CD4-positive, alpha-beta T cell treated with Interferon gamma for 1 hour (primary cell): ENCODE data around the gene SMTN.
A peak's percentile ranks its signal among the peaks of the same experiment; 100 is the strongest.
"Not testable (repeated sequence)": the region's sequence is repeated elsewhere in the genome, so short reads cannot be mapped to it uniquely, and the experiment has no call there.

ENCODE experiments used
- DNase-seq: peaks from one replicate; pipeline ENCODE4 v3.0.0-alpha.2; 2020

SMTN gene

GRCh38 chr22:31106001-31106571 is 25.0 kb downstream of the SMTN start:
- no peak for DNase-seq

DNA sequence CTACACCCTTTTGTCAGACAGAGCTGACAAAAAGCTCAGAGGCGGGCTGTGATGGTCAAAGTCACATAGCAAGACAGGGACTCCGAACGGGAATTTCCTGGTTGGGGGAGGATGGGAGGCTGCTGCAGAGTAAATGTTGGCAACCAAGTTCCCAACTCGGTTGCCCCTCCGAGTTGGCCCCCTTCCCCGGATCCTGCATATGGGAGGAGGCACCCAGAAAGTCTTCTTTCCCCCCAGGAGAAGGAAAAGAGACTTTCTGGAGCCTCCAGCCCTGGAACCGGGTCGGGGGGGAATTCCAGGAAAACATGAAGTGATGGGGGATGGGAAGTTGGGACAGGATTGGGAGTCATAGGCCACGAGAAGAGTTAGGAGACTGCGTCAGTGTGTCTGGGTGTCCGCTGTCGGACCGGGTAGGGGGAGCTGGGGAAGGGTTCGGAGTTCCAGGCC is 25.6 kb downstream of the SMTN start:
- no peak for DNase-seq

GRCh38 chr22:31107178-31107893 is 26.2 kb downstream of the SMTN start, which contains the start of gene SELENOM:
Gene SELENOM, minus strand, starts transcription at chr22:31107568. Its CDS starts 63 bp downstream, at chr22:31107505.
- peak; percentile 90 for DNase-seq

GRCh38 chr22:31107894-31108218 is 26.7 kb downstream of the SMTN start:
- no peak for DNase-seq

- DNase-seq = not testable (repeated sequence)
Observed at GRCh38 chr22:31112547-31113091, 31.5 kb downstream of the SMTN start.

DNA sequence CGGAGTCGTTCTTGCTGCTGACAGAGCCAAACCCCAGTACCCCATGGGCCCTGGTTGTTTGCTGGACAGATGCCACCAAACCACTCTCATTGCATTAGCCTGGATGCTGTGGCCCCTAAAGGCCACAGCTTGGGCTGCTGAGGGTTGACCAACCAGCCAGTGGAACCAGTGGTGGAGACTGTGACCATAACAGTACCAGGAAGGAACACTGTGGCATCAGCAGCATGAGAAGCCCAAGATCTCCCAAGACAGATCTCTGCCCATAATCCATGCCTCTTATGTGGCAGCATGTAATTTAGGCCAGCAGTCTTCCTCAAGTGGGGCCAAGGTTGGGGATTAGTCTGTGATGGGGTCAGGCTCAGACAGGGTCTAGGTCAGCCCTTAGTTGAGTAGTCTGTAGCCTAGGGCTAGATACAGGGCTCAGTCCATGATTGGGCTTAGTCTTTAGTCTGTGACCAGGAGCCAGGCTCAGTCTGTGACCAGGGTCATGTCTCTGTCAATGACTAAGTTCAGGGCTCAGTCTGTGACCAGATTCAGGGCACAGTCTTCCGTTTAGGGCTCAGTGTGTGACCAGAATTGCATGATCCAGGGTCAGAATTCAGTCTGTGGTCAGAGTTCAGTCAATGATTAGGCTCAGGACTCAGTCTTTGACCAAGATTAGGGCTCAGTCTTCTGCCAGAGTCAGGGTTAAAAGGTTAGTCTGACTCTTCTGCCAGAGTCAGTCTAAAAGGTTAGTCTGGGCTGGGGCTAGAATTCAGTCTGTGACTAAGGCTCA is 37.1 kb downstream of the SMTN start:
- DNase-seq = no peak

DNA sequence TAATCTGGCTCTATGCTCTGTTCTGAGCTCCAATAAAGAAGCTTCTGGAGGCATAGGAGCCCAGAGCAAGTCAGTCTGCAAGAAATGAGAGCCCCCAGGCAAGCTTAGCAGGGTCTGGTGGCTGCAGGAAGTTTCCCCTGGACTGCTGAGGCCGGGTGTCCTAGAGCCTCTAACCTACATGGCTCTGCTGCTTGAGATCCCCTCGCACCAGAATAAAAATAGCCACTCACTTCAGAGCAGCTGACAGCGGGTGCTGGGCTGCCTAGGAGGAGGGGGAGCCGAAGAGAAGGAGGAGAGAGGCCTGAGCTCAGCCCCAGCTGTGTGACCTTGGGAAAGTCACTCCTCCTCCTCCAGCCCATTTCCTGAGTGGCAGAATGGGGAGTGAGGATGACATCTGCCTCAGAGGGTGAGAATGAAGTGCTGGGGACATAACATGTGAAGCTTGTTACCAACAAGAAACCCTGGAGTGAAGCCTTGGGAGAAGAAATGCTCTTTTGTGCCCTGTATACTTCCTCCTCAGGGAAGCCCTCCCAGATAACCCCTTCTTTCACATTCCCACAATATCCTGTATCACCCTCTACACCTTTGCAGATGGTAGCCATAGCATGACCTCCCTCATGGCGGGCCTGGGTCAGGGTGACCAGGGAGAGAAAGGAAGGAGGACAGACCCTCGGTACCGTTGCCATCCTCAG is 38.1 kb downstream of the SMTN start:
- DNase-seq = no peak

DNA sequence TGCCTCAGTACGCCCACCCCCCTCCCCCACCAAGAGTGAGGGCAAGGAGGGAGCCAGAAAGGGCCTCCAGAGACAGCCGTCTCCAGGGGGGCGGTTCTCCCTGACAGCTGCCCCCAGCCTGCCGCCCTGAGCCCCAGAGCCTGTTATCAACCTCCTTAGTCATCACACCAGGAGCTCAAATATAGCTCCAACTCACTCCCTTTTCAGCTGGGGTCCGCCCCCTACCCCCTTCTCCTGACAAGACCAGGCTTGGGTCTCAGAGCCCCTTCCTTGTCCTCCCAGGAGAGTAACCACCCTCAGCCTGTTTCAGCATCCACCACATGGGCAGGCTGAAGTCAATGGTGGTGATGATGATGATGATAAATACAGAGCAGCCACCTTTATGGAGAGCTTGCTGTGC is 39.1 kb downstream of the SMTN start:
- no peak for DNase-seq

- DNase-seq = no peak
Observed at GRCh38 chr22:31120642-31121041, 39.5 kb downstream of the SMTN start.

DNA sequence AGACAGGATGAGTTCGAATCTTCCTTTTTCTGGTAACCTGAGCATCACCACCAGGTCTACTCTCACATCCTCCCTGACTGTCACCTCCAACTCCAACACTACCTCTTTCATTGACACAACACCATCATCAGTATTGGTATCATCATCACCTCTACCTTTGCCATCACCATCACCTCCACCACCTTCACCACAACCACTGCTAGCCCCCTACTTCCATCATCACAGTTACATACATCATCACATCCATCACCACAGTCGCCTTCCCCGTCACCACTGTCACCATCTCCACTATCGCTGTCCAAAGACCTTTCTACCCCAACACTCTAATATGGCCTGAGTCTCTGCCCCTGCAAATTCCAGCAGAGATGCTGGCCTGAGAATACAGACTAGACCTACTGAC is 40.3 kb downstream of the SMTN start:
- DNase-seq = no peak

GRCh38 chr22:31122196-31122531 is 41.0 kb downstream of the SMTN start:
- DNase-seq = no peak

- DNase-seq = no peak
Observed at GRCh38 chr22:31122532-31123291, 41.6 kb downstream of the SMTN start, which contains the start of gene INPP5J. Gene INPP5J, plus strand, starts transcription at chr22:31122966. Its CDS starts 49 bp downstream, at chr22:31123015.

DNA sequence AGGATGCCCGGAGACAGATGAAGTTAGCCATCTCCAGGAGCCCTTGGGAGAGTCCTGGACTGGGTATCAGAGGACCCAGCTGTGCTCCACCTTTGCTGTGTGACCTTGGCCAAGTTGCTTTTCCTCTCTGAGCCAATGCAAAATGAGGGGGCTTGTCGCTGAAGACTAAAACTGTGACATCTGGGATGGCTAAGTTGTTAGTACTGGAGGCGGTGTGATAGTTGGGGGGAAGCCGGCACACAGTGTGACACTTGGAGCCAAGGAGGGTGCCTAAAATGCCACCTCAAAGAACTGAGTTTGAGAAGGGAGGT is 42.1 kb downstream of the SMTN start:
- DNase-seq = no peak

- no peak for DNase-seq
Observed at GRCh38 chr22:31124290-31124689, 43.2 kb downstream of the SMTN start.

DNA sequence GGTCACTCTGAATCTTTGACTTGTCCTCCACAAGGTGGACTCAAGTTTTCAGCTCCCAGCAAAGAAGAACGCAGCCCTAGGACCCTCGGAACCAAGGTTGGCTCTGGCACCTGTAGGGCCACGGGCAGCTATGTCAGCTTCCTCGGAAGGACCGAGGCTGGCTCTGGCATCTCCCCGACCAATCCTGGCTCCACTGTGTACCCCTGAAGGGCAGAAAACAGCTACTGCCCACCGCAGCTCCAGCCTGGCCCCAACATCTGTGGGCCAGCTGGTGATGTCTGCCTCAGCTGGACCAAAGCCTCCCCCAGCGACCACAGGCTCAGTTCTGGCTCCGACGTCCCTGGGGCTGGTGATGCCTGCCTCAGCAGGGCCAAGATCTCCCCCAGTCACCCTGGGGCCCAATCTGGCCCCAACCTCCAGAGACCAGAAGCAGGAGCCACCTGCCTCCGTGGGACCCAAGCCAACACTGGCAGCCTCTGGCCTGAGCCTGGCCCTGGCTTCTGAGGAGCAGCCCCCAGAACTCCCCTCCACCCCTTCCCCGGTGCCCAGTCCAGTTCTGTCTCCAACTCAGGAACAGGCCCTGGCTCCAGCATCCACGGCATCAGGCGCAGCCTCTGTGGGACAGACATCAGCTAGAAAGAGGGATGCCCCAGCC is 43.8 kb downstream of the SMTN start:
- no peak for DNase-seq

DNA sequence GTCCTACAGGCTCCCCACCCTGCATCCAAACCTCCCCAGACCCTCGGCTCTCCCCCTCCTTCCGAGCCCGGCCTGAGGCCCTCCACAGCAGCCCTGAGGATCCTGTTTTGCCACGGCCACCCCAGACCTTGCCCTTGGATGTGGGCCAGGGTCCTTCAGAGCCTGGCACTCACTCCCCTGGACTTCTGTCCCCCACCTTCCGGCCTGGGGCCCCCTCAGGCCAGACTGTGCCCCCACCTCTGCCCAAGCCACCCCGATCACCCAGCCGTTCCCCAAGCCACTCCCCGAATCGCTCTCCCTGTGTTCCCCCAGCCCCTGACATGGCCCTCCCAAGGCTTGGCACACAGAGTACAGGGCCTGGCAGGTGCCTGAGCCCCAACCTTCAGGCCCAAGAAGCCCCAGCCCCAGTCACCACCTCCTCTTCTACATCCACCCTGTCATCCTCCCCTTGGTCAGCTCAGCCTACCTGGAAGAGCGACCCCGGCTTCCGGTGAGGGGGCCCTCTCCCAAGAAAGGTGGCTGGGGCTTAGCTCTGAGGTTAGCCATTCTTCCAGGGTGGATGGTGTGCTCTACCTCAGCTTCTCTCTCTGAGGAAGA is 44.5 kb downstream of the SMTN start:
- no peak for DNase-seq

DNA sequence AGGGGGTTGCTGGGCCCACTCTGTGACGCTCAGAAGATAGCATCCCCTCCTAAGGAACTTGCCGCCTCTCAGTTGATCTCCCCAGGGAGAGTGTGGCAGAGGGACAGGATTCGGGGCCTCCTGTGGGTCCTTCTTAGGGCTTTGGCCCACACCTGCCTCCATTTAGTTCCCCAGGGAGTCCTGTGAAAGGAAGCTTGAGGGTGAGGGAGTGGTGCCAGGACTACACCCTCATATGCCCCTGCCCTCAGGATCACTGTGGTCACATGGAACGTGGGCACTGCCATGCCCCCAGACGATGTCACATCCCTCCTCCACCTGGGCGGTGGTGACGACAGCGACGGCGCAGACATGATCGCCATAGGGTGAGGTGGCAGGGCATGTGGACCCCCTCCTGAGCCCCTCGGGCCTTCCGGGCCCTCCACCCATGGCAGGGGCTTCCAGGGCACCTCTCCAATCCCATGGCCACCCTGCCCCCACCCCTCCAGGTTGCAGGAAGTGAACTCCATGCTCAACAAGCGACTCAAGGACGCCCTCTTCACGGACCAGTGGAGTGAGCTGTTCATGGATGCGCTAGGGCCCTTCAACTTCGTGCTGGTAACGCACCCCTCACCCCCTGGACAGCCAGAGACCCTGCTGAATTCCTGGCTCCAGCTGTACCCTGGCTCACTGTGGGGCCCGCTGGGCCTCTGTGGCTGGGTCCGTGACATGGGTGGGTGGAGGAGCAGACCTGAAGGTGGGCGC is 45.2 kb downstream of the SMTN start:
- no peak for DNase-seq

GRCh38 chr22:31126869-31127175 is 45.7 kb downstream of the SMTN start:
- DNase-seq = no peak

DNA sequence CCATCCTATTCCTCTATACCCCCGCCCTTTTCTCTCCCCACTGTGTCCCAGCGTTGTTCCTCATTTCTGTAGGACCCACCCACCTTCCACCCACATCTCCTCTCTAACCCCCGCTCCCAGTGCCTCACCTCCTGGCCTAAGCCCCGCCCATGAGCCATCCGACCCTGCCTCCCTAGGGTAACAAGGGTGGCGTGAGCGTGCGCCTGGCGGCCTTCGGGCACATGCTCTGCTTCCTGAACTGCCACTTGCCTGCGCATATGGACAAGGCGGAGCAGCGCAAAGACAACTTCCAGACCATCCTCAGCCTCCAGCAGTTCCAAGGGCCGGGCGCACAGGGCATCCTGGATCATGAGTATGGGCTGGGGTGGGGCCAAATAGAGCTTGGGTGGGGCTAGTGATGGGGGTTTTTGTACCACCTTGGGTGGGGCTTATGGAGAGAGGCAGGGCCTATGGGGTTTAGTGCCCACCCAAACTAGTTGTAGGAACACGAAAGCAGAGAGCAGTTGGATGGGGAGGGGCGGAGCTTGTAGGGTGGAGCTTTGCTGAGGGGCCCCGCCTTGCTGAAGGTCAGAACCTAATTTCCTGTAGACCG is 46.2 kb downstream of the SMTN start:
- no peak for DNase-seq

- no peak for DNase-seq
Observed at GRCh38 chr22:31128156-31128555, 47.0 kb downstream of the SMTN start.

DNA sequence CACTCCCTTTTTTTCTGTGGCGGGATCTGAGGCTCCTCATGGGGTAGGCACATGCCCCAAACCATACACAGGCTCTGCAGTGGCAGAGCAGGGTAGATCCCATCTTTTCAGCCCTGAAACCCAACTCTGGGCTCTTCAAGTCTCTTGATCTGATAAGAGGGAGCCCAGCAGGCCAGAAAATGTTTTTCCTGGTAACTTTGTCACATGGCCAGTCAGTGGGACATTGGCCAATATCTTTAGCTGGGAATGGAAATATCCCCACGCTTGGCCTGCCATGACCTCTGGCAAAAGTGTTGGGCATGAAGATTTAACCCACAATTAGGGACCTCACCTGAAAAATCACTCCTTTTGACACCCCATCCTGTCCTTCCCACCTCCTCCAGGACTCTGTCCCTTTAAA is 49.8 kb downstream of the SMTN start:
- no peak for DNase-seq
